Glomerular endothelial cell (primary cell): ENCODE measurements around the gene C19orf33. TPM values are rescaled to one million over a fixed set of nuclear protein-coding genes. Genes with fewer than 3 reads are reported as not detected.
A peak's percentile ranks its signal among the peaks of the same experiment; 100 is the strongest.
"Not testable (repeated sequence)": the region's sequence is repeated elsewhere in the genome, so short reads cannot be mapped to it uniquely, and the experiment has no call there.

Source experiments
- DNase-seq: peaks from one replicate; pipeline ENCODE4 v3.0.0-alpha.2; 2011; ENCODE audit warnings: low read depth, low spot score; ENCODE audit errors: extremely low read depth
- total RNA-seq: library from RNA; depleted of rRNA; stranded (reverse); fragments of >200 nt; gene quantifications from 2 replicates; pipeline ENCODE4 v1.2.3, GENCODE V29; 2015

The C19orf33 gene
- total RNA-seq = 24.3 and 37.2 TPM in 2 replicates

DNA sequence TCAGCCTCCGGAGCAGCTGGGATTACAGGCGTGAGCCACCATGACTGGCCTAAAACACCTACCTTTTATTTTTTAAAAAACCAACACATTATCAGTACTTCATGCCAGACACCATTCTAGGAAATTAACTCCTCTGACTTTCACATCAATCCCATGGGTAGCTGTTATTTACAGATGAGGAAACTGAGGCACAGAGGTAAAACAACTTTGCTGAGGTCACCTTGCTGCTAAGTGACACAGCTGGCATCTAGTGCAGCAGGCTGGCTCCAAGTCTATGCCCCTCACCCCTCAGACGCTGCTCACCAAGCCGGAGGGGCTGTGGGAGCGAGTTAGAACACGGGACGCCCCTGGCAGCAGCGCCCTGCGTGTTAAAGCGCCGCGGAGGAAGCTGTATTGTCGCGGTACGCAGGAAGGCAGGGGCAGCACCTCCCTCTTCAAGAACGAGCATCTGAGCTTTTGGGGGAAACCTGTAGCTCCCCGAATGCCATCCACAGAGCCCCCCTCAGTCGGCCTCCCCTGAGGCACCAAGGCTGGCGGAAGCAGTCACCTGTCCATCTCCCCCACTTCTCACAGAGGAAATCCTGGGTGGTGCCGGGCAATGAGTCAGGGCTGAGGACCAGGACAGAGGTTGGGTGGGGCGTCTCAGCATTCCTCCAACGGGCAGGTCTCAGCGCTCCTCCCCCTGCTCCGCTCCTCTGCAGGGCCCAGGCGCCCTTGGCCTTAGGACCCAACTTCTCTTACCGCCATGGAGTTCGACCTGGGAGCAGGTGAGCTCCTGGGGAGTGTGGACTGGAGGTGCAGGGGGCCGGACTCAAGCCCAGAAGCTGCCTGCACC lies at the start of gene C19orf33:
Gene C19orf33 (plus strand): TSS at position 735 of the 835 bp plus-strand sequence. CDS start 11 bp downstream, at position 746.
- DNase-seq = no peak

DNA sequence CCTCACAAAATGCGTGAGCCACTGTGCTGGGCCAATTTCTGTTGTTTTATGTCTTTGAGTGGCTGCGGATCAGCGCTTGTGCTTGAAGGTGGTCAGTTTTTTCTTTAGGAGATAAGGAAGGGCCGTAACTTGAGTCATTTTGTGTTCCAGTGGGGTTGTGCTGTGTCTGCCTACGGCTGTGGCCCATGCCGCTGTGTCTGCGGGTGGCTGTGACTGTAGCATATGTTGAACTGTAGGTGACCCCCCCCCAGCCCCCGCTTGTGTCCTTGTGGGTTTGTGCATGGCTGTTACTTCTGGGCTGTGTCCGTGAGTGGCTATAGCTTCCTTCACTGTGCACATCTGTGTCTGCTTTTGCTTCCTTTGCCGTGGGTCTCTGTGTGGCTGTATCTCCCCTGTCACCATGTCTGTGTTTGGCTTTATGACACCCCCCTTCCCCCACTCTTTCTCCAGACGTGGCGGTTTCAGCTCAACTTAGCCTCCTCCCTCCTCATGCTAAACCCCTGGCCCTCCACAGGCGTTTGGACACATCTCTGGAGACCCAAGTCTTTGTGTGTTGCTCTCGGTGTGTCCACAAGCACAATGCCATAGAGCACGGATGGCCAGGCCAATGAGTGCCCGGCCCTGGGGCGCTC lies 48.6 kb upstream of the C19orf33 start:
- DNase-seq = no peak

DNA sequence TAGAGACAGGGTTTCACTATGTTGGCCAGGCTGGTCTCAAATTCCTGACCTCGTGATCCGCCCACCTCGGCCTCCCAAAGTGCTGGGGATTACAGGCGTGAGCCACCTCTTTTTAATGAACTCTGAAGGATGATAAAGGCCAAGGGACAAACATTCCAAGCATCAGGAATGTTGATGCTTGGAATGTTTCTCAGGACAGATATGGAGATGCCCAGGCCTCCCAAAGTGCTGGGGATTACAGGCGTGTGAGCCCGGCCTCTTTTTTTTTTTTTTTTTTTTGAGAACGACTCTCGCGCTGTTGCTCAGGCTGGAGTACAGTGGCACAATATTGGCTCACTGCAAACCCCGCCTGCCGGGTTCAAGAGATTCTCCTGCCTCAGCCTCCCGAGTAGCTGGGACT lies 42.1 kb upstream of the C19orf33 start:
- not testable (repeated sequence) for DNase-seq

DNA sequence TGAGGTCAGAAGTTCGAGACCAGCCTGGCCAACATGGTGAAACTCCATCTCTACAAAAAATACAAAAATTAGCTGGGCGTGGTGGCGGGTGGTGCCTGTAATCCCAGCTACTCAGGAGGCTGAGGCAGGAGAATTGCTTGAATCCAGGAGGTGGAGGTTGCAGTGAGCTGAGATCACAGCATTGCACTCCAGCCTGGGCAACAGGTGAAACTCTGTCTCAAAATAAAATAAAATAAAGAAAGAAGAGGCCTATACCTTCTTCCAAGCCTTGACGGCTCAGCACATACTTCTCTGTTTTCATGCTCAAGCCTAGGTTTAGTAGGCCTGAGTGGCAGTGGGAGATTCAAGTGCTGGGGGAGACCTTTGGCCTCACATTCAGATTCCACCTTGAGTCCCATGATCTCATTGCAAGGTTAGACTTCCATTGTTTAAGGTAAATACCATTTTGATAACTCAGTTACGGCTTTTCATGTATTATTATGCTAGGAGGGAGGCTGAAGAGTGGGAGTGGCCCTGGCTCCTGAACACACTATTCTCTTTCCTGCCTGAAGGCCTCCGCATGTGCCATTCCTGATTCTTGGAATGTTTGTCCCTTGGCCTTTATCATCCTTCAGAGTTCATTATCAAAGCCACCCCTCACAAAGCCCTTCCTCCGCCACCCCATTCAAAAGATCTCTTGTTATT lies 41.3 kb upstream of the C19orf33 start:
- DNase-seq = no peak

DNA sequence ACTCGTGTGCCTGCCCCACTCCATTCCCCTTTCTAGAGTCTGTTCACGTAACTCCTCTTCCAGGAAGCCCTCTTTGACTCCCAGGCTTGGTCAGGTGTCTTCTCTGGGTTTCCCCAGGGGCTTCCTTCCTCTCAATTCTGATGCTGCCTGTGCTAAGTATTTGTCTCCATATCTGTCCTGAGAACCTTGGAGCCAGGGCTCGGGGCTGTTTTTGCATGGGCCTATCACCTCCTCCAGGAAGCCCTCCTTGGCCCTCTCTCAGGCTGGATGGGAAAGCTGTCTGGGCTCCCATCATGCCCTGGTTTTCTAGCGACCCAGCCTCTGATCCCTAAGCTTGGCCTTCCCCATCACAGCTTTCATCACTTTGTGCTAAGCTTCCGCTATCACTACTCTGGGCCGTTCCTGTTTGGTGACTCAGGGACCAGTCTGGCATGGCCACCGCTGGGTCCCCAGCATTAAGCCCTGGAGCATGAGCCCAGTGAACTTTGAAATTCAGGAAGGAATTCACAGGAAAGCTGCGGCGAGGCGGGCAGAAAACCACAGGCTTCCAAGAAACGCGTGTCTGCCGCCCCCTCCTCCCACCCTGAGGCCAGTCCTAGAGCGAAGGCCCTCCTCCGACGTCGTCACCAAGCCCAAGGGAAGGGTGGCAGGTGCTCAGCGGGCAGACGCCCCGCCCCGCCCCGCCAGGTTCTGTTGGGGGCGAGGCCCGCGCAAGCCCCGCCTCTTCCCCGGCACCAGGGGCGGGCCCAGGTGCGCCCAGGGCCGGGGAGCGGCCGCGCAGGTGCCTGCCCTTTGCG lies 40.2 kb upstream of the C19orf33 start:
- DNase-seq = no peak

DNA sequence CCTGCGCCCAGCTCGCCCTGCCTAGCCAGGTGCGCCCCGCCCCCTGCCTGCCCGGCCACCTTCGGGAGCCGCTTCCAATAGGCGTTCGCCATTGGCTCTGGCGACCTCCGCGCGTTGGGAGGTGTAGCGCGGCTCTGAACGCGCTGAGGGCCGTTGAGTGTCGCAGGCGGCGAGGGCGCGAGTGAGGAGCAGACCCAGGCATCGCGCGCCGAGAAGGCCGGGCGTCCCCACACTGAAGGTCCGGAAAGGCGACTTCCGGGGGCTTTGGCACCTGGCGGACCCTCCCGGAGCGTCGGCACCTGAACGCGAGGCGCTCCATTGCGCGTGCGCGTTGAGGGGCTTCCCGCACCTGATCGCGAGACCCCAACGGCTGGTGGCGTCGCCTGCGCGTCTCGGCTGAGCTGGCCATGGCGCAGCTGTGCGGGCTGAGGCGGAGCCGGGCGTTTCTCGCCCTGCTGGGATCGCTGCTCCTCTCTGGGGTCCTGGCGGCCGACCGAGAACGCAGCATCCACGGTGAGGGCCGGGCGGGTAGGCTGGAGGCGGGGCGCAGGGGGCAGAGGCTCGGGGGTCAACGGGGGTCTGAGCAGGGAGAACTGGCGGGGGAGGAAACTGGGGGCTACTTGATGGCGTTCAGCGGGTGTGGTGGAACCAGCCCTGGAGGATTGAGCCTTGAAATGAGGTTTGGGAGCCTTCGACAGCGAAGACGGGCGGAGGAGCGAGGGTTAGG lies 39.4 kb upstream of the C19orf33 start, which contains the start of gene SPINT2:
Gene SPINT2 (plus strand): TSS at position 88 of the 727 bp plus-strand sequence. CDS start 320 bp downstream, at position 408.
- DNase-seq = no peak

DNA sequence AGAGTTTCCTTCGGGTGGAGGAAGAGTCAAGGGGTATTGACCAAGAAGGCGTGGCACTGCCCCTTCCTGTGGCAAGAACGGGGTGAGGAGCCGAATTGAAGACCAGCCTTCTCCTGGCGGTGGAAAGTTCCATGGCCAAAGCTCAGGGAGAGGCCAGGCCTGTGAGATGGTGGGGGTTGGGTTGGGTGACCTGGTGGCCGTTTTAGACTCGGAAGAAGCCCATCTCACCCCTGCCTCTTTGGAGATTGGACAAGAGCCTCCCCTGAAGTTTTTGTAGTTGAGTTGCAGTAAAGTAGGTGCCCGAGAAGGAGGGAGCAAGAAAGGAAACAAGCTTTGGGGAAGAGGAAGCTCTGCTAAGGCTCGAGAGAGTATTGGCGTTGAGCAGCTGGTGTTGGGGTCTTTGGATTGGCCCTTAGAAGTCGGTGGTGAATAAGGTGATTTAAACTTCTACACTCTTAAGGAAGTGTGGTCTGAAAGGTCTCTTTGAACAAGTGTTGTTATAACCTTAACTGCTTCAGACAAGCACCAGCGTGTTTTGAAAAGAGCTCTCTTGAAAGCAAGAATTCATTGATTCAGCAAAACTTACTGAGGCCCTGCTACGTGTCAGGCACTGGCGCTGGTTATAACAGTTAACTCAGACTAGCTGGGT lies 38.7 kb upstream of the C19orf33 start:
- DNase-seq = no peak

DNA sequence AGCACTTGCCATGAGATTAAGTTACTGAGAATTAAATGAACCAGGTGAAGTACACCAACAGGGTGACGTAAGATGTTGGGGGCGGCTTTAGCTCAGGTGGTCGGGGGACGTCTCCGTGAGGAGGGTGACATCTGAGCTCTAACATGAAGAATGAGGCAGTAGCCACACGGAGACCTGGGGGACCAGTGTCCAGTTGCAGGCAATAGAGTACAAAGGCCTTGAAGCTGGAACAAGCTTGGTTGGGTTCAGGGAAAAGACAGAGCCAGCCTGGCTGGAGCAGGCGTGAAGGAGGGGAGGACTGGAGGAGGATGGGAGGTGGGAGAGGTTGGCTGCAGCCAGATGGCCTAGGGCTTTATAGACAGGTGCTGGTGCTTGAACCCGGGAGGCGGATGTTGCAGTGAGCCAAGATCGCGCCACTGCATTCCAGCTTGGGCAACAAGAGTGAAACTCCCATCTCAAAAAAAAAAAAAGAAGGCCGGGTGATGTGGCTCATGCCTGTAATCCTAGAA lies 38.1 kb upstream of the C19orf33 start:
- no peak for DNase-seq

DNA sequence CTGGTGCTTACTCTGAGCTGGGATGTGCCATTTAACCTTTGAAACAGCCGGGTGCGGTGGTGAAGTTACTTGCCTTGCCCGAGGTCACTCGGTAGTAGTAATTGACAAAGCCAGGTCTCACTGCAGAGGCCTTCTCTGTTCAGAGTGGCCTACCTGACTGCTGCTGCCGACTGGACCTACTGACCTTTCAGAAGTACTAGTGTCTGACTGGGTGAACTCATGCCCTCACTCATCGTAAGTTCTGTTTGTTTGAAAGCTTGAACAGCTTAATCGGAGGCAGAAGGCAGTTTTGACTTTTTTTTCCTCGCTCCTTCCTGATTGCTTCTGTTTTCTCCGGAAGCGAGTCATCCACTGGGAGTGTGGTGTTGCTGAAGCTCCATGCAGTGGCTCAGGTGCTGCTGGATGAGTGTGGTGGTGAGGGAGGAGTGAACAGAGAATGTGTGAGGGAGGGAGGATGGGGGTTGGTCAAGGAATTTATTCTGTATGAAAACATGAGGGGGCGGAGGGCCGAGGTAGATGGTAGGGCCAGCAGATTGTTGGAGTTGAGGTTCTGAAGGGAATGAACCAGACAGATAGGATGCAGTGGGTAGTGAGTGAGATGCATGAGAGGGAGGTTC lies 37.0 kb upstream of the C19orf33 start:
- no peak for DNase-seq

DNA sequence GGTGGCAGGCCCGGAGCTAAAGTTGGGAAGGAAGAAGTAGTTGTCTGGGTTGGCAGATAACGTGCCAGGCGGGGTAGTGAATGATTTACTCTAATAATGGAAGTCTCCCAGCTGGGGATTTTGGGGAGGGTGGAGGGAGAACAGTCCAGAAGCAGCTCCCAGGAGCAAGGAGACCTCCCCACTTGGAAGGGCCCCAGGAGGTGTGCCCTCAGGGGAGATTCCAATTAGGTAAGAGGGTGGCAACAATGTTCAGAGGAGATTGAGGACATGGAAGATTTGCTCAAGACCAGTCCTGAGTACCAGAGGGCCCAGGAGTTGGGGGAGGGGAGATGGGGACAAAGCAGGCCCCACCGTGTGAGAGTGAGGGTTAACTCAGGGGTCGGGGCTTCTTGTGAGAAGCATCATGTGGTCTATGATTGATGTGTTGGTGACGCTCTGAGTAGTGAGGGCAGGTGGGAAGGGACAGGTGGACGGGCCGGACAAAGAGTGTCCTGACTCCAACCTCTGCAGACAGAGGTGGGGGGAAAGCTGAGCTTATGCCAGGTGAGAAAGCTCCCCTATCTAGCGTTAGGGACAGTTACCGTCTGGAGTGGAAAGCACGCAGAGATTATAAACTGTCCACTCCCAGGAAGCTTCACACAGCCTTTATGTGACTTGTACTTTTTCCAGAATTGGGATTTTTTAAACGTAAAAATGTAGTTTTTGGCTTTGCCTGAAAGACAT lies 36.1 kb upstream of the C19orf33 start:
- no peak for DNase-seq

DNA sequence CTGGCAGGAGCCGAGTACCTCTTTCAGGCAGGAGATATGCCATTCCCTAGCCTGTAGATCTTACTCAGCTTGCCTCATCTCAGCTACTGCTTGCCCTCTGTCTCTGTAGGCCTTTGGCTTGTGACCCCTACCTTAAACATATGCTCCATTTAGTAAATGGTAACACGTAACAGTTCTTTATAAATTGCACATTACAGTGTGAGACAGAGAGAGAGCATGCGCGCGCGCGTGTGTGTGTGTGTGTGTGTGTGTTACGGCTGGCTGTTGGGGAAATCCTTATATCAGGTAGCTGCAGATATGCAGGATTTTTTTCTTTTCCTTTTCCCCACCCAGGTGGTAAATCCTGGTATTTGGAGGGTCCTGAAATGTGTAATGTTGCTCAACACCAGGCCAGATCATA lies 35.5 kb upstream of the C19orf33 start:
- no peak for DNase-seq

DNA sequence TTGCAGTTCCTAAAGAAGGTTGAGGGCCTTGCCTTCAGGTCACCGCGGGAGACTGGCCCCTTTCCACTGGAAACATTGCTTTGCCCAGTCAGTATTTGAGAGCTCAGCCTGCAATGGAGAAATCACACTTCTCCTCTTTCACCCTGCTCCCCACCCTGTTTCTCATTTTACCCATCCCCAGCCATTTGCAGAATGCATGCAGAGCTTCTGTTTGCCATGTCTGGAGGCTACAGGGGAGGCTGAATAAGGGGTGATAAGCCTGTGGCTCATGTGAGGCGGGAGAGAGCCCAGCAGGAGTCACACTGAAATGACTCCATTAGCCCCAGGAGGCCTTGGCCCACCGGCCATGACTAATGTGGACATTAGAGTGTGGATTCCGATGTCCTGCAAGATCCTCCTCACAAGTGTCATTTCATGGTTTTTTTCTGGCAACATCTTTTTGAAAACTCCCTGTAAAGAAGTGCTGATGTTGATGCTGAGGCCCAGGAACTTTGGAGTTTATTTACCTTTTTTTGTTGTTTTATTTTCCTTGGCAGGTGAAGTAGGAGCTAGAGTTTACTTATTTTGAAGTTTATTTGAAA lies 33.4 kb upstream of the C19orf33 start:
- DNase-seq = no peak

DNA sequence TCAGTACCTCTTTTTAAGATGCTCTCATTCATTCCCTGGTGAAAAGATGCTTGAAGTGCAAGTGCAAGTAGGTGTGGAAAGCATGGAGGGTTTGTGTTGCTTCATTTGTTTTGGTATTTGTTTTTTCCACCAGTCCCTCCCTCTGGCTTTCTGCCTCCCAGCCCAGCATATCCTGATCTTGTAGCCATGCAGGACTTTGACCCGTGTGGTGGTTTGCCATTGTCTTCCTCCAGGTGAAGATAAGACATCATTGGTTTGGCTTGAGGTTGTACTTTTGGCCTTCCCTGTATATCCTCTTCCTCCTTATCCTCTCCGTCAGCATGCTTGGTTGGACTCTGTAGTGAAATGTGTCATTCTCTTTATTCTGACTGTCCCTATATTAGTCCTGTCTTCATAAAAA lies 30.6 kb upstream of the C19orf33 start:
- no peak for DNase-seq

DNA sequence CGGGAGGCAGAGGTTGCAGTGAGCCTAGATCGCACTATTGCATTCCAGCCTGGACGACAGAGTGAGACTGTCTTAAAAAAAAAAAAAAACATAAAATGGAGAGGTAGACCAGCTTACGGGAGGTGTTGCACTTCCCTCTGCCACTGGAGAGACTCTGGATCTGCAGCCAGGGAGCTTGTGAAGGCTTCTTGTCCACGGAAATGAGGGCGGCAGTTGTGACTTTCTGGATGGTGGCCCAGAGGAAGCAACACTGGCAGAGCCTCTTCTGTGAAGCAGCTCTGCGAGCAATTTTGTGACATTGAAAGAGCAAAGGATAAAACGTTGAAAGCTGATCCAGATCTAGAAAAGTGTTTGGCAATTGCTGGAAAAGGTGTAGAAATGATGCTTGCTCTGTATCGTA lies 29.3 kb upstream of the C19orf33 start:
- no peak for DNase-seq

DNA sequence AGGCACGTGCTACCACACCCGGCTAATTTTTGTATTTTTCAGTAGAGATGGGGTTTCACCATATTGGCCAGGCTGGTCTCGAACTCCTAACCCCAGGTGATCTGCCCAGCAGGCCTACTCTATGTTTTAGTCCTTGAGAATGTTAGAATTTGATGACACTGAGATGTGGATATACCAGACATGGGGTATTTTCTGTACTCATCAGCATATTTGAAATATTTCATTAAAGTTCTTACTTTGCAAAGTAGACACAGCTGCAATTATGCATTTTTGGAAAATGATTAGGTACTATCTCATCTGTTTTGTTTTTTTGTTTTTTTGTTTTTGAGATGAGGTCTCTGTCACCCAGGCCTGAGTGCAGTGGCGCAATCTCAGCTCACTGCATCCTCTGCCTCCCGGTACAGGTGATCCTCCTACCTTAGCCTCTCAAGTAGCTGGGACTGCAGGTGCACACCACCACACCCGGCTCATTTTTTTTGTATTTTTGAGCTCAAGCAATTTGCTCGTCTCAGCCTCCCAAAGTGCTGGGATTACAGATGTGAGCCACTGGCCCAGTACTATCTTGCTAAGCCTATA lies 27.0 kb upstream of the C19orf33 start:
- DNase-seq = no peak

DNA sequence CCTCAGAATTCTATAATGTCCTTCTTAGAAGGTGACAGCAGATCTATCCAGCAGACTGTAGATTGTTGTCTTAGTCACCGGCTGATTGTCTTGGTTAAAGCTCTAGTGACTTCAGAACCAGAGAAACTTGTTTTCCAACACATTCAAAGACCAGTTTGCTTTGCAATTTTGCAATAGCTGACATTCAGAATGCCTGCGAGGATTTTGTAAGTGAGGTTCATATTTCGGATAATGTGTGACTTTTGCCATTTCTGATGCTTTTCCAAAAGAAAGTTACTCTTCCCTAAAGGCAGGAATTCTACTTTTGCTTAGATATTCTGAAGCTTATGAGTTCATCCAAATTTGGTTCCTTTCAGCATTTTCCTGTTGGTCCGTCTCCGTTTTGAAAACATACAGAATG lies 26.5 kb upstream of the C19orf33 start:
- DNase-seq = no peak

DNA sequence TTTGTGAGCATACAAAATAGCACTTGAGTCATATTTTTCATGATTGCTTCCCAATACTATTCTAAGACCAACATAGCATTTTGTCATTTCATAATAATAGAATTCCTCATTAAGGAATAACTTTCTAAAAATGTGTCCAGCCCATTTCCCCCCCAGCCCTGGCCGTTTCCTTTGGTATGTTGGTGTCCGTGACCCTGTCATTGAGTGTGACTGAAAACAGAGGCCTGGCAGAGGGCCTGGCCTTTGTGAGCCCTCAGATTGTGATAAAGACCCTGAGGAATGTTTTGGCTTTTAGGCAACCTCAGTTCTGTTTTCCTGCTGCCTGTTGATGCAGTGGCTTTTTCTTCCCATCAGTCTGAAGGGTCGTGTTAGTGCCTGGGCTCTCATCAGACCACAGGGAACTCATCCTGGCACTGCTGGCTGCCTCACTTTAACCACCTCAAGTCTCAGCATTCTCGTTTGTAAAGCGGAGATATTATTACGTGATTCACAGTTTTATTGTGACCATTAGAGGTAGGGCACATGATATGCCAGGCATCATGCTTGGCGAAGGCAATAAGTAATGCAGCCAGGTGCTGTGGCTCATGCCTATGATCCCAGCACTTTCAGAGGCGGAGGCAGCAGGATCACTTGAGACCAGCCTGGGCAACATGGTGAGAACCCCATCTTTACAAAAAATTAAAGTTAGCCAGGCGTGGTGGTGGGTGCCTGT lies 25.9 kb upstream of the C19orf33 start:
- DNase-seq = peak; percentile 48
